C4-2B (cell line): ENCODE measurements around the gene FNDC1.

Experiments used
- ZFX ChIP-seq: fragments of 450-650 bp; IDR thresholded peaks from 2 replicates; pipeline ENCODE4 v1.6.1; 2017
- TF ChIP-seq, protein P1 (sequence below): fragments of 450-650 bp; conservative IDR thresholded peaks from 2 replicates; pipeline ENCODE4 v1.5.1; 2017; ENCODE audit warnings: mild to moderate bottlenecking

DNA sequence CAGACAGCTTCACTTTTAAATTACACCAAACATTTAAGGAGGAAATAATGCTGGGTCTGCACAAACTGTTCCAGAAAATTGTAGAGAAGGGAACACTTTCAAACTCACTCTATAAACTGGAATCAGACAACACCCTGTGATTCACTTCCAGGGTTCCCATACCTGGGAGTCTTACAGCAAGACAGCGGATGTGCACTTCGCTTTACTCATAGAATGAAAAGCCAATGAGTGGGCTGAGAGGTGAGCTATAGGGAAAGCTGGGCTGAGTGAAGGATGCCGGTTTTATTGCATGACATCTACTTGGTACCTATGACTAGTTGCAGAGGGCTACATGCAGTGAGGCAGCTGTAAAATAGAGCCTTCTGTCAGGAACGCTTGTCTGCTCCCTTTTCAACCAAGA lies 152.1 kb downstream of the FNDC1 start:
- TF ChIP-seq, protein P1, sequence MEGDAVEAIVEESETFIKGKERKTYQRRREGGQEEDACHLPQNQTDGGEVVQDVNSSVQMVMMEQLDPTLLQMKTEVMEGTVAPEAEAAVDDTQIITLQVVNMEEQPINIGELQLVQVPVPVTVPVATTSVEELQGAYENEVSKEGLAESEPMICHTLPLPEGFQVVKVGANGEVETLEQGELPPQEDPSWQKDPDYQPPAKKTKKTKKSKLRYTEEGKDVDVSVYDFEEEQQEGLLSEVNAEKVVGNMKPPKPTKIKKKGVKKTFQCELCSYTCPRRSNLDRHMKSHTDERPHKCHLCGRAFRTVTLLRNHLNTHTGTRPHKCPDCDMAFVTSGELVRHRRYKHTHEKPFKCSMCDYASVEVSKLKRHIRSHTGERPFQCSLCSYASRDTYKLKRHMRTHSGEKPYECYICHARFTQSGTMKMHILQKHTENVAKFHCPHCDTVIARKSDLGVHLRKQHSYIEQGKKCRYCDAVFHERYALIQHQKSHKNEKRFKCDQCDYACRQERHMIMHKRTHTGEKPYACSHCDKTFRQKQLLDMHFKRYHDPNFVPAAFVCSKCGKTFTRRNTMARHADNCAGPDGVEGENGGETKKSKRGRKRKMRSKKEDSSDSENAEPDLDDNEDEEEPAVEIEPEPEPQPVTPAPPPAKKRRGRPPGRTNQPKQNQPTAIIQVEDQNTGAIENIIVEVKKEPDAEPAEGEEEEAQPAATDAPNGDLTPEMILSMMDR, result no peak
- TF ChIP-seq ZFX, result no peak
